SK-N-SH treated with all-trans-retinoic acid at 6 μM for 48 hours (cell line): Measurements from ENCODE around the gene CCNJL.

Source experiments
- ATAC-seq: fragments of 200-7000 bp; cut with Tn5 transposase; 3 replicates; pipeline ENCODE4 v1.9.1; 2020; ENCODE audit warnings: mild to moderate bottlenecking, moderate library complexity
- ARNTL ChIP-seq: fragments of 450-650 bp; formaldehyde crosslinking; IDR thresholded peaks from 2 replicates; pipeline ENCODE4 v1.5.0; 2020; ENCODE audit warnings: low read depth, mild to moderate bottlenecking, moderate library complexity, borderline replicate concordance
- BACH2 ChIP-seq: fragments of 250-450 bp; sonication (Bioruptor Pico); IDR thresholded peaks from 2 replicates; pipeline ENCODE4 v1.9.0; 2021; ENCODE audit warnings: mild to moderate bottlenecking, borderline replicate concordance
- CSDC2 ChIP-seq: fragments of 250-450 bp; sonication (Bioruptor Pico); IDR thresholded peaks from 2 replicates; pipeline ENCODE4 v1.5.0; 2020; ENCODE audit warnings: mild to moderate bottlenecking, moderate library complexity
- ESRRG ChIP-seq: fragments of 250-450 bp; sonication (Bioruptor Pico); IDR thresholded peaks from 2 replicates; pipeline ENCODE4 v1.6.1; 2021; ENCODE audit warnings: mild to moderate bottlenecking
- GLIS3 ChIP-seq: fragments of 250-450 bp; sonication (Bioruptor Pico); IDR thresholded peaks from 2 replicates; pipeline ENCODE4 v1.5.0; 2020; ENCODE audit warnings: mild to moderate bottlenecking, moderate library complexity
- ISL1 ChIP-seq: fragments of 250-450 bp; sonication (Bioruptor Pico); IDR thresholded peaks from 2 replicates; pipeline ENCODE4 v2.1.2; 2022; ENCODE audit warnings: mild to moderate bottlenecking, moderate library complexity
- OSR1 ChIP-seq: fragments of 250-450 bp; sonication (Bioruptor Pico); IDR thresholded peaks from 2 replicates; pipeline ENCODE4 v1.8.0; 2022; ENCODE audit warnings: moderate library complexity, mild to moderate bottlenecking, inconsistent platforms
- PPARA ChIP-seq: fragments of 250-450 bp; sonication (Bioruptor Pico); IDR thresholded peaks from 2 replicates; pipeline ENCODE4 v1.5.0; 2020; ENCODE audit warnings: mild to moderate bottlenecking, borderline replicate concordance
- RARB ChIP-seq: fragments of 250-450 bp; sonication (Bioruptor Pico); IDR thresholded peaks from 2 replicates; pipeline ENCODE4 v1.8.0; 2021; ENCODE audit warnings: mild to moderate bottlenecking, moderate library complexity
- SNAI2 ChIP-seq: fragments of 250-450 bp; sonication (Bioruptor Pico); IDR thresholded peaks from 2 replicates; pipeline ENCODE4 v1.5.0; 2020; ENCODE audit warnings: mild to moderate bottlenecking, moderate library complexity
- TOX ChIP-seq: fragments of 250-450 bp; sonication (Bioruptor Pico); IDR thresholded peaks from 2 replicates; pipeline ENCODE4 v1.8.0; 2021; ENCODE audit warnings: mild to moderate bottlenecking, moderate library complexity, borderline replicate concordance
- ZC3H10 ChIP-seq: fragments of 250-450 bp; sonication (Bioruptor Pico); IDR thresholded peaks from 2 replicates; pipeline ENCODE4 v1.5.1; 2021; ENCODE audit warnings: mild to moderate bottlenecking, moderate library complexity
- ZFP3 ChIP-seq: fragments of 250-450 bp; sonication (Bioruptor Pico); IDR thresholded peaks from 2 replicates; pipeline ENCODE4 v1.5.0; 2020; ENCODE audit warnings: mild to moderate bottlenecking, moderate library complexity
- ZFP30 ChIP-seq: fragments of 450-650 bp; formaldehyde crosslinking; IDR thresholded peaks from 2 replicates; pipeline ENCODE4 v1.5.0; 2022; ENCODE audit warnings: mild to moderate bottlenecking, moderate library complexity
- ZNF565 ChIP-seq: fragments of 450-650 bp; formaldehyde crosslinking; conservative IDR thresholded peaks from 2 replicates; pipeline ENCODE4 v1.5.0; 2020; ENCODE audit warnings: low read depth, mild to moderate bottlenecking, moderate library complexity
- ZNF70 ChIP-seq: fragments of 450-650 bp; formaldehyde crosslinking; IDR thresholded peaks from 2 replicates; pipeline ENCODE4 v1.5.0; 2020; ENCODE audit warnings: mild to moderate bottlenecking, moderate library complexity
- ZNF8 ChIP-seq: fragments of 450-650 bp; formaldehyde crosslinking; IDR thresholded peaks from 2 replicates; pipeline ENCODE4 v1.5.0; 2020; ENCODE audit warnings: mild to moderate bottlenecking, moderate library complexity
- TF ChIP-seq, protein P1 (sequence below): fragments of 250-450 bp; sonication (Bioruptor Pico); IDR thresholded peaks from 2 replicates; pipeline ENCODE4 v1.5.1; 2021; ENCODE audit warnings: mild to moderate bottlenecking, moderate library complexity
- TF ChIP-seq, protein P2 (sequence below): fragments of 250-450 bp; sonication (Bioruptor Pico); IDR thresholded peaks from 2 replicates; pipeline ENCODE4 v1.8.0; 2021; ENCODE audit warnings: low read depth, mild to moderate bottlenecking, moderate library complexity, borderline replicate concordance
- TF ChIP-seq, protein P3 (sequence below): fragments of 250-450 bp; sonication (Bioruptor Pico); IDR thresholded peaks from 2 replicates; pipeline ENCODE4 v1.5.0; 2020; ENCODE audit warnings: mild to moderate bottlenecking, moderate library complexity
- TF ChIP-seq, protein P4 (sequence below): fragments of 250-450 bp; sonication (Bioruptor Pico); IDR thresholded peaks from 2 replicates; pipeline ENCODE4 v1.5.1; 2020; ENCODE audit warnings: low read depth, mild to moderate bottlenecking, moderate library complexity
- TF ChIP-seq, protein P5 (sequence below): fragments of 250-450 bp; sonication (Bioruptor Pico); IDR thresholded peaks from 2 replicates; pipeline ENCODE4 v1.8.0; 2020; ENCODE audit warnings: mild to moderate bottlenecking, moderate library complexity, borderline replicate concordance

The CCNJL gene

DNA sequence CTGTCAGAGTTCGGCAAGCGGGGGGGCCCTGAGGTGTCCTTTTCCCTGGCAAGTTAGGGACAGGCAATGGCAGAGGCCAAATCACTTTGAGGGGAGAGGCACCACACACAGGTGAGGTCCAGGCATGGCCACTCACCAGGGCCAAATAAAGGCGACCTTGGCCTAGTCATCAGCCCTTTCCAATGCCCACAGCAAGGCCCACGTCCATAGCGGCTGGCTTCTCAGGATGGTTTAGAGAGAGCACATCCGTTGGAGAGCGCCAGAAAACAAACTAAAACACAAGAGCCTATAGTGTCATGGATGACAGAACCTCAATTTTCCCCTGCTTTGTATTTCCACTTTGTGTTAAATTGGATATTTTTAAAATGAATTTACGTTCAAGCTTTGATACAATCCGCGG lies 7.0 kb downstream of the CCNJL start:
- TF ChIP-seq OSR1 (CRISPR knock-in tag) = no peak
- no peak for TF ChIP-seq ZNF565 (CRISPR knock-in tag)
- TF ChIP-seq ZFP30 (CRISPR knock-in tag) = no peak
- no peak for TF ChIP-seq ISL1 (CRISPR knock-in tag)
- TF ChIP-seq TOX (CRISPR knock-in tag) = no peak
- TF ChIP-seq, protein P1, sequence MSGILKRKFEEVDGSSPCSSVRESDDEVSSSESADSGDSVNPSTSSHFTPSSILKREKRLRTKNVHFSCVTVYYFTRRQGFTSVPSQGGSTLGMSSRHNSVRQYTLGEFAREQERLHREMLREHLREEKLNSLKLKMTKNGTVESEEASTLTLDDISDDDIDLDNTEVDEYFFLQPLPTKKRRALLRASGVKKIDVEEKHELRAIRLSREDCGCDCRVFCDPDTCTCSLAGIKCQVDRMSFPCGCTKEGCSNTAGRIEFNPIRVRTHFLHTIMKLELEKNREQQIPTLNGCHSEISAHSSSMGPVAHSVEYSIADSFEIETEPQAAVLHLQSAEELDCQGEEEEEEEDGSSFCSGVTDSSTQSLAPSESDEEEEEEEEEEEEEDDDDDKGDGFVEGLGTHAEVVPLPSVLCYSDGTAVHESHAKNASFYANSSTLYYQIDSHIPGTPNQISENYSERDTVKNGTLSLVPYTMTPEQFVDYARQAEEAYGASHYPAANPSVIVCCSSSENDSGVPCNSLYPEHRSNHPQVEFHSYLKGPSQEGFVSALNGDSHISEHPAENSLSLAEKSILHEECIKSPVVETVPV = no peak
- TF ChIP-seq SNAI2 (CRISPR knock-in tag) = no peak
- no peak for TF ChIP-seq ZC3H10 (CRISPR knock-in tag)
- no peak for TF ChIP-seq BACH2
- TF ChIP-seq, protein P2, sequence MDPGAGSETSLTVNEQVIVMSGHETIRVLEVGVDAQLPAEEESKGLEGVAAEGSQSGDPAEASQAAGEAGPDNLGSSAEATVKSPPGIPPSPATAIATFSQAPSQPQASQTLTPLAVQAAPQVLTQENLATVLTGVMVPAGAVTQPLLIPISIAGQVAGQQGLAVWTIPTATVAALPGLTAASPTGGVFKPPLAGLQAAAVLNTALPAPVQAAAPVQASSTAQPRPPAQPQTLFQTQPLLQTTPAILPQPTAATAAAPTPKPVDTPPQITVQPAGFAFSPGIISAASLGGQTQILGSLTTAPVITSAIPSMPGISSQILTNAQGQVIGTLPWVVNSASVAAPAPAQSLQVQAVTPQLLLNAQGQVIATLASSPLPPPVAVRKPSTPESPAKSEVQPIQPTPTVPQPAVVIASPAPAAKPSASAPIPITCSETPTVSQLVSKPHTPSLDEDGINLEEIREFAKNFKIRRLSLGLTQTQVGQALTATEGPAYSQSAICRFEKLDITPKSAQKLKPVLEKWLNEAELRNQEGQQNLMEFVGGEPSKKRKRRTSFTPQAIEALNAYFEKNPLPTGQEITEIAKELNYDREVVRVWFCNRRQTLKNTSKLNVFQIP = no peak
- TF ChIP-seq ESRRG (CRISPR knock-in tag) = no peak
- TF ChIP-seq ARNTL (CRISPR knock-in tag) = no peak
- TF ChIP-seq CSDC2 (CRISPR knock-in tag) = no peak
- TF ChIP-seq RARB = no peak
- no peak for TF ChIP-seq ZNF8 (CRISPR knock-in tag)
- ATAC-seq = no peak

DNA sequence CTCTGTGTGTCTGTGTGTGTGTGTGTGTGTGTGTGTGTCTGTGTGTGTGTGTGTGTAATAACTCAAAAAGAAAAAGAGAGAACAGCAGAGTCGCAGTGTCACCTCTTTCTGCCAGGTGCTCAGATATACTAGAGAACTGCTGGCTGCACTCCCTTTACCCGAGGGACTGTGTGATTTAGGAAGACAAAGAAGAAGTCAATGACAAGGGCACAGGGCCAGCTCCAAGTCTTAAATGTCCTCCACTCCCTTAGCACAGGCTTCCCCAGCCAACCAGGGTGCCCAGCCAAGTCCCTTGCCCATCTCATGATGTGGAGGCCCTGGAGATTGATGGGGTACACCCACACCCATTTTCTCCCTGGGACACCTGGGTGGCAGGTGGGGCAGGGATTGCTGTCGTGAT lies 8.7 kb downstream of the CCNJL start:
- no peak for ATAC-seq
- TF ChIP-seq ZNF565 (CRISPR knock-in tag) = no peak
- no peak for TF ChIP-seq TOX (CRISPR knock-in tag)
- TF ChIP-seq ZNF8 (CRISPR knock-in tag) = no peak
- TF ChIP-seq GLIS3 (CRISPR knock-in tag) = no peak
- TF ChIP-seq, protein P2 = no peak
- no peak for TF ChIP-seq RARB
- no peak for TF ChIP-seq BACH2

DNA sequence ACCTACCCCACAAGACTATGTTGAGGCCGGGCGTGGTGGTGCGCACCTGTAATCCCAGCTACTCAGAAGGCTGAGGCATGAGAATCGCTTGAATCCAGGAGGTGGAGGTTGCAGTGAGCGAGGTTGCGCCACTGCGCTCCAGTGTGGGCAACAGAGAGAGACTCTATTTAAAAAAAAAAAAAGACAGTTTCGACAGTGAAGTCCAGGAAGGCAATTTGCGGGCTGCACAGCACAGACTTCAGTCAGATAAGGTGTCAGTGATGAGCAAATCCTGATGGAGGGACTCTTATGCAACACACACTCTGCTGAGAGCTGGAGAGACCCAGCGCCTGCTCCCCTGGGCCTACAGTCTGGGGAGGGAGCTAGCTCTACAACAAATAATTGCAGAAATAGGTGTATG lies 14.2 kb downstream of the CCNJL start:
- no peak for ATAC-seq
- TF ChIP-seq ZNF70 = no peak
- TF ChIP-seq TOX (CRISPR knock-in tag) = no peak
- no peak for TF ChIP-seq ZNF8 (CRISPR knock-in tag)
- no peak for TF ChIP-seq ZFP30 (CRISPR knock-in tag)
- TF ChIP-seq, protein P3, sequence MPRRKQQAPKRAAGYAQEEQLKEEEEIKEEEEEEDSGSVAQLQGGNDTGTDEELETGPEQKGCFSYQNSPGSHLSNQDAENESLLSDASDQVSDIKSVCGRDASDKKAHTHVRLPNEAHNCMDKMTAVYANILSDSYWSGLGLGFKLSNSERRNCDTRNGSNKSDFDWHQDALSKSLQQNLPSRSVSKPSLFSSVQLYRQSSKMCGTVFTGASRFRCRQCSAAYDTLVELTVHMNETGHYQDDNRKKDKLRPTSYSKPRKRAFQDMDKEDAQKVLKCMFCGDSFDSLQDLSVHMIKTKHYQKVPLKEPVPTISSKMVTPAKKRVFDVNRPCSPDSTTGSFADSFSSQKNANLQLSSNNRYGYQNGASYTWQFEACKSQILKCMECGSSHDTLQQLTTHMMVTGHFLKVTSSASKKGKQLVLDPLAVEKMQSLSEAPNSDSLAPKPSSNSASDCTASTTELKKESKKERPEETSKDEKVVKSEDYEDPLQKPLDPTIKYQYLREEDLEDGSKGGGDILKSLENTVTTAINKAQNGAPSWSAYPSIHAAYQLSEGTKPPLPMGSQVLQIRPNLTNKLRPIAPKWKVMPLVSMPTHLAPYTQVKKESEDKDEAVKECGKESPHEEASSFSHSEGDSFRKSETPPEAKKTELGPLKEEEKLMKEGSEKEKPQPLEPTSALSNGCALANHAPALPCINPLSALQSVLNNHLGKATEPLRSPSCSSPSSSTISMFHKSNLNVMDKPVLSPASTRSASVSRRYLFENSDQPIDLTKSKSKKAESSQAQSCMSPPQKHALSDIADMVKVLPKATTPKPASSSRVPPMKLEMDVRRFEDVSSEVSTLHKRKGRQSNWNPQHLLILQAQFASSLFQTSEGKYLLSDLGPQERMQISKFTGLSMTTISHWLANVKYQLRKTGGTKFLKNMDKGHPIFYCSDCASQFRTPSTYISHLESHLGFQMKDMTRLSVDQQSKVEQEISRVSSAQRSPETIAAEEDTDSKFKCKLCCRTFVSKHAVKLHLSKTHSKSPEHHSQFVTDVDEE = no peak
- no peak for TF ChIP-seq ZNF565 (CRISPR knock-in tag)
- TF ChIP-seq BACH2 = no peak
- no peak for TF ChIP-seq SNAI2 (CRISPR knock-in tag)
- TF ChIP-seq, protein P4, sequence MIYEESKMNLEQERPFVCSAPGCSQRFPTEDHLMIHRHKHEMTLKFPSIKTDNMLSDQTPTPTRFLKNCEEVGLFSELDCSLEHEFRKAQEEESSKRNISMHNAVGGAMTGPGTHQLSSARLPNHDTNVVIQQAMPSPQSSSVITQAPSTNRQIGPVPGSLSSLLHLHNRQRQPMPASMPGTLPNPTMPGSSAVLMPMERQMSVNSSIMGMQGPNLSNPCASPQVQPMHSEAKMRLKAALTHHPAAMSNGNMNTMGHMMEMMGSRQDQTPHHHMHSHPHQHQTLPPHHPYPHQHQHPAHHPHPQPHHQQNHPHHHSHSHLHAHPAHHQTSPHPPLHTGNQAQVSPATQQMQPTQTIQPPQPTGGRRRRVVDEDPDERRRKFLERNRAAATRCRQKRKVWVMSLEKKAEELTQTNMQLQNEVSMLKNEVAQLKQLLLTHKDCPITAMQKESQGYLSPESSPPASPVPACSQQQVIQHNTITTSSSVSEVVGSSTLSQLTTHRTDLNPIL = no peak
- TF ChIP-seq, protein P1 = no peak
- TF ChIP-seq PPARA (CRISPR knock-in tag) = no peak
- TF ChIP-seq ARNTL (CRISPR knock-in tag) = no peak
- TF ChIP-seq ZFP3 = no peak
- TF ChIP-seq GLIS3 (CRISPR knock-in tag) = no peak
- TF ChIP-seq ZC3H10 (CRISPR knock-in tag) = no peak
- TF ChIP-seq CSDC2 (CRISPR knock-in tag) = no peak
- TF ChIP-seq ISL1 (CRISPR knock-in tag) = no peak
- TF ChIP-seq, protein P5, sequence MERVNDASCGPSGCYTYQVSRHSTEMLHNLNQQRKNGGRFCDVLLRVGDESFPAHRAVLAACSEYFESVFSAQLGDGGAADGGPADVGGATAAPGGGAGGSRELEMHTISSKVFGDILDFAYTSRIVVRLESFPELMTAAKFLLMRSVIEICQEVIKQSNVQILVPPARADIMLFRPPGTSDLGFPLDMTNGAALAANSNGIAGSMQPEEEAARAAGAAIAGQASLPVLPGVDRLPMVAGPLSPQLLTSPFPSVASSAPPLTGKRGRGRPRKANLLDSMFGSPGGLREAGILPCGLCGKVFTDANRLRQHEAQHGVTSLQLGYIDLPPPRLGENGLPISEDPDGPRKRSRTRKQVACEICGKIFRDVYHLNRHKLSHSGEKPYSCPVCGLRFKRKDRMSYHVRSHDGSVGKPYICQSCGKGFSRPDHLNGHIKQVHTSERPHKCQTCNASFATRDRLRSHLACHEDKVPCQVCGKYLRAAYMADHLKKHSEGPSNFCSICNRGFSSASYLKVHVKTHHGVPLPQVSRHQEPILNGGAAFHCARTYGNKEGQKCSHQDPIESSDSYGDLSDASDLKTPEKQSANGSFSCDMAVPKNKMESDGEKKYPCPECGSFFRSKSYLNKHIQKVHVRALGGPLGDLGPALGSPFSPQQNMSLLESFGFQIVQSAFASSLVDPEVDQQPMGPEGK (CRISPR knock-in tag) = no peak
- TF ChIP-seq, protein P2 = no peak
- TF ChIP-seq RARB = no peak
